GM10266 (cell line): ENCODE results near the gene ARHGEF11.

ENCODE experiments used
- DNase-seq: peaks from one replicate; pipeline ENCODE4 v3.0.0; 2012; ENCODE audit errors: extremely low spot score
- CTCF ChIP-seq: IDR thresholded peaks from 2 replicates; pipeline ENCODE4 v1.5.1; 2012; ENCODE audit warnings: mild to moderate bottlenecking, low read depth; ENCODE audit not compliant: control insufficient read depth, insufficient read depth; ENCODE audit errors: missing control alignments

ARHGEF11 gene

GRCh38 chr1:157044326-157044725 lies 1.2 kb downstream of the ARHGEF11 start:
- TF ChIP-seq CTCF = no peak
- no peak for DNase-seq

GRCh38 chr1:157043685-157044084 lies 1.9 kb downstream of the ARHGEF11 start:
- no peak for DNase-seq
- TF ChIP-seq CTCF = no peak

- TF ChIP-seq CTCF = no peak
- DNase-seq = no peak
These were observed 2.7 kb downstream of the ARHGEF11 start for GRCh38 chr1:157042846-157043245.

- DNase-seq = no peak
These were observed 4.7 kb downstream of the ARHGEF11 start for GRCh38 chr1:157040802-157041201.

GRCh38 chr1:157035121-157035520 lies 10.4 kb downstream of the ARHGEF11 start:
- TF ChIP-seq CTCF = no peak
- no peak for DNase-seq

More at GRCh38 chr1:157040802-157041201, 4.7 kb downstream of the ARHGEF11 start:
- no peak for TF ChIP-seq CTCF

GRCh38 chr1:157034137-157034800 lies 11.3 kb downstream of the ARHGEF11 start:
- no peak for DNase-seq
- TF ChIP-seq CTCF = no peak

GRCh38 chr1:157033357-157033876 lies 12.1 kb downstream of the ARHGEF11 start:
- no peak for TF ChIP-seq CTCF
- no peak for DNase-seq
